22Rv1 (cell line): ENCODE measurements around the gene ZNF581.

Experiments
- CTCF ChIP-seq: fragments of 450-650 bp; IDR thresholded peaks from 2 replicates; pipeline ENCODE4 v1.5.1; 2017; ENCODE audit warnings: mild to moderate bottlenecking
- ZFX ChIP-seq: fragments of 450-650 bp; IDR thresholded peaks from 2 replicates; pipeline ENCODE4 v1.6.1; 2017; ENCODE audit warnings: antibody characterized with exemption, borderline replicate concordance

GRCh38 chr19:55678121-55678671 lies 34.7 kb downstream of the ZNF581 start:
- TF ChIP-seq CTCF, result no peak
- TF ChIP-seq ZFX, result no peak
